HG03280 (cell line): ENCODE results near the gene USP5.

Experiments used
- ATAC-seq: cut with Tn5 transposase; IDR thresholded peaks from one replicate; pipeline ENCODE4 v1.9.1; 2021; ENCODE audit warnings: mild to moderate bottlenecking, moderate library complexity; ENCODE audit not compliant: unreplicated experiment

USP5 gene

GRCh38 chr12:6912164-6912935, 60.4 kb downstream of the USP5 start:
- no peak for ATAC-seq

- peak; percentile 78 for ATAC-seq
Observed at GRCh38 chr12:6914246-6914946, 62.4 kb downstream of the USP5 start, which contains the start of gene ENO2. Gene ENO2 (plus strand): TSS chr12:6914580. CDS start chr12:6915833, 1,253 bp downstream.

- no peak for ATAC-seq
Observed at GRCh38 chr12:6914947-6915788, 63.2 kb downstream of the USP5 start.

GRCh38 chr12:6915789-6916285, 63.9 kb downstream of the USP5 start:
- no peak for ATAC-seq
